Stomach (tissue), 4 donors: Measurements from ENCODE around the gene ZNF232.
"Not testable (repeated sequence)": the region's sequence is repeated elsewhere in the genome, so short reads cannot be mapped to it uniquely, and the experiment has no call there.

Source experiments
- CTCF ChIP-seq, 7 experiments: fragments of 450-650 bp in 4 of 7; fragments of 200-600 bp in 3 of 7; sonication (generic) in 3 of 7; IDR thresholded peaks; one replicate each; pipeline ENCODE4 v1.5.1; 2016 to 2019; ENCODE audit warnings: antibody characterized with exemption in 7 of 7, control low read depth in 2 of 7, mild to moderate bottlenecking in 1 of 7
- EP300 ChIP-seq: sonication (generic); formaldehyde crosslinking; IDR thresholded peaks from one replicate; pipeline ENCODE4 v1.6.1; 2017; ENCODE audit warnings: antibody characterized with exemption
- POLR2A ChIP-seq, 4 donors: fragments of 450-650 bp; IDR thresholded peaks; one replicate each; pipeline ENCODE4 v1.6.1; 2016; ENCODE audit warnings: antibody characterized with exemption in 4 of 4, control low read depth in 2 of 4, mild to moderate bottlenecking in 1 of 4, moderate library complexity in 1 of 4

GRCh38 chr17:5120436-5121185 lies 8.9 kb upstream of the ZNF232 start:
- not testable (repeated sequence) for TF ChIP-seq CTCF (IDR thresholded peaks at IDR 0.05); POLR2A (IDR thresholded peaks at IDR 0.05); EP300
